Upper lobe of left lung (tissue), 6 donors: ENCODE results near the gene TRIP11. TPM values are rescaled to one million over a fixed set of nuclear protein-coding genes. Genes with fewer than 3 reads are reported as not detected.

Experiments used
- ATAC-seq, 2 donors: fragments of 200-7000 bp; cut with Tn5 transposase; one replicate each; pipeline ENCODE4 v1.9.1; 2022; ENCODE audit warnings: mild to moderate bottlenecking in 2 of 2, moderate library complexity in 2 of 2; ENCODE audit not compliant: low FRiP score in 2 of 2
- DNase-seq, 2 donors: peaks; one replicate each; pipeline ENCODE4 v3.0.0-alpha.2; 2019 to 2020
- H3K27ac ChIP-seq, 4 donors: fragments of 200-600 bp; sonication (generic); one replicate each; pipeline ENCODE4 v1.5.1; 2016 to 2019
- H3K27me3 ChIP-seq, 4 donors: fragments of 200-600 bp; sonication (generic); one replicate each; pipeline ENCODE4 v1.5.1; 2017 to 2019
- H3K36me3 ChIP-seq, 4 donors: fragments of 200-600 bp; sonication (generic); one replicate each; pipeline ENCODE4 v1.5.1; 2016 to 2019
- H3K4me1 ChIP-seq, 4 donors: fragments of 200-600 bp; sonication (generic); one replicate each; pipeline ENCODE4 v1.5.1; 2018 to 2019
- H3K4me3 ChIP-seq, 4 donors: fragments of 200-600 bp; sonication (generic); one replicate each; pipeline ENCODE4 v1.5.1; 2017 to 2019; ENCODE audit warnings: mild to moderate bottlenecking in 2 of 4, moderate library complexity in 1 of 4
- H3K9me3 ChIP-seq, 4 donors: fragments of 200-600 bp; sonication (generic); one replicate each; pipeline ENCODE4 v1.5.1; 2018 to 2019
- CTCF ChIP-seq, 6 experiments: fragments of 450-650 bp in 4 of 6; fragments of 200-600 bp in 2 of 6; sonication (generic) in 2 of 6; IDR thresholded peaks; one replicate each; pipeline ENCODE4 v1.5.1; 2016 to 2019; ENCODE audit warnings: antibody characterized with exemption in 6 of 6
- EP300 ChIP-seq, 4 donors: sonication (generic); formaldehyde crosslinking; IDR thresholded peaks; one replicate each; pipeline ENCODE4 v1.5.1; 2017; ENCODE audit warnings: antibody characterized with exemption in 4 of 4, control low read depth in 2 of 4
- POLR2A ChIP-seq, 4 donors: fragments of 450-650 bp; IDR thresholded peaks; one replicate each; pipeline ENCODE4 v1.5.1; 2016 to 2017; ENCODE audit warnings: antibody characterized with exemption in 4 of 4, mild to moderate bottlenecking in 2 of 4
- POLR2AphosphoS5 ChIP-seq, 2 donors: sonication (generic); formaldehyde crosslinking; IDR thresholded peaks; one replicate each; pipeline ENCODE4 v1.5.1; 2017; ENCODE audit warnings: antibody characterized with exemption in 2 of 2
- WGBS, 2 donors: methylation state at CpG; one replicate each; pipeline ENCODE4 v1.1.5; 2017 to 2018; 5-methylcytosine and 5-hydroxymethylcytosine counted together
- total RNA-seq, 6 donors: library from RNA; depleted of rRNA in 4 of 6; stranded (reverse); fragments of >200 nt in 4 of 6; gene quantifications; one replicate each; pipeline versions ENCODE4 v1.1.0 to v1.2.1, GENCODE V29; 2016 to 2021
- donor health status: DM: no; HTN: no; CAD: no; lungs with moderate emphysema.
- donor health status: DM: no; HTN: yes; CAD: no; lungs with severe emphysema.

TRIP11 gene
- total RNA-seq, 6 donors from 2014 or later: 19.2 to 71.8 (median 39.1) TPM

- ATAC-seq (peak; percentile 82 to 95), DNase-seq (no peak)
- H3K4me3 ChIP-seq: no peak overlapping the region
- 27 to 33% methylated on average over 2 of the region's 2 CpGs for WGBS, 2 donors
- peaks cover 8 to 47% (median 17%) of the 10 kb centered on the region in 4 donors for H3K36me3 ChIP-seq
- peaks cover 10 to 23% (median 18%) of the 10 kb centered on the region in 4 donors for H3K4me1 ChIP-seq
- H3K27me3 ChIP-seq: no peaks in the 10 kb centered on the region
- peak; percentile 26 to 68 (median 49) for TF ChIP-seq CTCF (IDR thresholded peaks at IDR 0.05)
- no peak for TF ChIP-seq POLR2A (IDR thresholded peaks at IDR 0.05)
- TF ChIP-seq POLR2AphosphoS5 (IDR thresholded peaks at IDR 0.05): peak in 1 of 2 donors; percentile 20
- peak overlapping the region in 2 of 4 donors; percentile 12 to 14 for H3K27ac ChIP-seq
- no peaks in the 10 kb centered on the region for H3K9me3 ChIP-seq
These were observed 42.9 kb downstream of the TRIP11 start for GRCh38 chr14:91996948-91997371.

GRCh38 chr14:91987192-91987591 is 52.7 kb downstream of the TRIP11 start:
- ATAC-seq (no peak), DNase-seq (no peak)
- TF ChIP-seq CTCF (IDR thresholded peaks at IDR 0.05) (no peak), POLR2AphosphoS5 (IDR thresholded peaks at IDR 0.05) (no peak), EP300 (IDR thresholded peaks at IDR 0.05) (no peak), POLR2A (IDR thresholded peaks at IDR 0.05) (no peak)
- no peak overlapping the region for H3K4me3 ChIP-seq
- no peaks in the 10 kb centered on the region for H3K9me3 ChIP-seq
- H3K4me1 ChIP-seq: peaks cover 12 to 27% (median 19%) of the 10 kb centered on the region in 4 donors
- H3K36me3 ChIP-seq: peaks cover 3 to 49% (median 17%) of the 10 kb centered on the region in 4 donors
- no peak overlapping the region for H3K27ac ChIP-seq
- WGBS, 2 donors: 85 to 87% methylated on average over 3 of the region's 3 CpGs
- no peaks in the 10 kb centered on the region for H3K27me3 ChIP-seq

- no peaks in the 10 kb centered on the region for H3K27me3 ChIP-seq
- H3K9me3 ChIP-seq: no peaks in the 10 kb centered on the region
- ATAC-seq (no peak), DNase-seq (peak in 1 of 2 donors; percentile 27)
- H3K4me3 ChIP-seq: no peak overlapping the region
- TF ChIP-seq CTCF (IDR thresholded peaks at IDR 0.05) (no peak), EP300 (IDR thresholded peaks at IDR 0.05) (no peak), POLR2AphosphoS5 (IDR thresholded peaks at IDR 0.05) (no peak), POLR2A (IDR thresholded peaks at IDR 0.05) (no peak)
- H3K27ac ChIP-seq: peak overlapping the region; percentile 10 to 57 (median 33)
- 16 to 29% methylated on average over 4 of the region's 4 CpGs for WGBS, 2 donors
- peaks cover 0 to 36% (median 11%) of the 10 kb centered on the region in 4 donors for H3K36me3 ChIP-seq
- H3K4me1 ChIP-seq: peaks cover 12 to 27% (median 19%) of the 10 kb centered on the region in 4 donors
These were observed 54.2 kb downstream of the TRIP11 start for GRCh38 chr14:91985521-91986255.

- peaks cover 14 to 31% (median 25%) of the 10 kb centered on the region in 4 donors for H3K4me1 ChIP-seq
- peaks cover 0 to 33% (median 10%) of the 10 kb centered on the region in 4 donors for H3K36me3 ChIP-seq
- no peaks in the 10 kb centered on the region for H3K9me3 ChIP-seq
- WGBS, 2 donors: 64 to 68% methylated on average over 4 of the region's 4 CpGs
- DNase-seq (no peak), ATAC-seq (no peak)
- TF ChIP-seq POLR2A (IDR thresholded peaks at IDR 0.05): peak in 1 of 4 donors; percentile 11
- no peak for TF ChIP-seq CTCF (IDR thresholded peaks at IDR 0.05)
- TF ChIP-seq EP300 (IDR thresholded peaks at IDR 0.05): no peak
- no peaks in the 10 kb centered on the region for H3K27me3 ChIP-seq
- H3K27ac ChIP-seq: peak overlapping the region in 3 of 4 donors; percentile 10 to 33 (median 28)
- no peak overlapping the region for H3K4me3 ChIP-seq
These were observed 54.9 kb downstream of the TRIP11 start for GRCh38 chr14:91985008-91985407.
